PC-9 (cell line): ENCODE measurements around the gene CDCA3. TPM values are rescaled to one million over a fixed set of nuclear protein-coding genes. Genes with fewer than 3 reads are reported as not detected.

Experiments used
- BruUV-seq: library from RNA; stranded (reverse); fragments of 400-500 nt; replicated peaks from 2 replicates; lab custom pipeline; 2021; lab: Mats Ljungman, UMichigan
- CTCF ChIA-PET: fragments of 300-600 bp; sonication (Branson Sonifier 250); formaldehyde crosslinking; loops from one replicate; lab custom pipeline; 2022; ENCODE audit warnings: antibody characterized with exemption; lab: Charles Lee
- POLR2A ChIA-PET: fragments of 300-600 bp; sonication (Branson Sonifier 250); formaldehyde crosslinking; loops from one replicate; lab custom pipeline; 2022; ENCODE audit warnings: antibody characterized with exemption; ENCODE audit not compliant: unreplicated experiment; lab: Charles Lee
- DNase-seq, 2 experiments: peaks; one replicate each; pipeline versions ENCODE4 v3.0.0 to v3.0.0-alpha.2; 2015 to 2022; ENCODE audit warnings: mixed read lengths in 1 of 2
- H2AFZ ChIP-seq: fragments of 200-600 bp; sonication (generic); 2 replicates; pipeline ENCODE4 v1.8.1; 2017; ENCODE audit warnings: antibody characterized with exemption
- H3F3A ChIP-seq: fragments of 200-600 bp; sonication (generic); 2 replicates; pipeline ENCODE4 v1.8.1; 2017; ENCODE audit warnings: antibody characterized with exemption, mild to moderate bottlenecking, low read depth; ENCODE audit not compliant: insufficient read depth
- H3K27ac ChIP-seq: fragments of 200-600 bp; sonication (generic); 2 replicates; pipeline ENCODE4 v1.6.1; 2016; ENCODE audit warnings: mixed run types
- H3K27me3 ChIP-seq: fragments of 200-600 bp; sonication (generic); 2 replicates; pipeline ENCODE4 v1.6.1; 2016; ENCODE audit warnings: low read depth, mixed run types; ENCODE audit not compliant: insufficient read depth
- H3K36me3 ChIP-seq: fragments of 200-600 bp; sonication (generic); 2 replicates; pipeline ENCODE4 v1.6.1; 2016; ENCODE audit warnings: low read depth, mixed run types
- H3K4me1 ChIP-seq: fragments of 200-600 bp; sonication (generic); replicated peaks from 2 replicates; pipeline ENCODE4 v1.6.1; 2016; ENCODE audit warnings: mixed run types; ENCODE audit not compliant: insufficient read depth
- H3K4me2 ChIP-seq: fragments of 200-600 bp; sonication (generic); 2 replicates; pipeline ENCODE4 v1.6.1; 2017; ENCODE audit warnings: mixed run types
- H3K4me3 ChIP-seq: fragments of 200-600 bp; sonication (generic); 2 replicates; pipeline ENCODE4 v1.6.1; 2016; ENCODE audit warnings: mixed run types
- H3K79me2 ChIP-seq: fragments of 200-600 bp; sonication (generic); 2 replicates; pipeline ENCODE4 v1.6.1; 2017; ENCODE audit warnings: low read depth, mixed run types
- H3K9me2 ChIP-seq: fragments of 200-600 bp; sonication (generic); 2 replicates; pipeline ENCODE4 v1.8.1; 2017; ENCODE audit warnings: mild to moderate bottlenecking; ENCODE audit not compliant: insufficient read depth
- H3K9me3 ChIP-seq: fragments of 200-600 bp; sonication (generic); 2 replicates; pipeline ENCODE4 v1.8.1; 2016; ENCODE audit warnings: low read depth; ENCODE audit not compliant: insufficient read depth
- H4K20me1 ChIP-seq: fragments of 200-600 bp; sonication (generic); 2 replicates; pipeline ENCODE4 v1.8.1; 2017; ENCODE audit not compliant: insufficient read depth
- EZH2 ChIP-seq: fragments of 200-600 bp; sonication (generic); IDR thresholded peaks from 2 replicates; pipeline ENCODE4 v1.8.0; 2017; ENCODE audit warnings: antibody characterized with exemption, low read depth
- intact Hi-C: fragments of 100-400 bp; cut with micrococcal nuclease; formaldehyde crosslinking; loops from one replicate; pipeline ENCODE4 v1.10.0; 2022; ENCODE audit not compliant: unreplicated experiment
- total RNA-seq: library from RNA; stranded (reverse); gene quantifications from 2 replicates; pipeline ENCODE4 v1.2.3, GENCODE V29; 2021
- TF ChIP-seq, protein P1 (sequence below): fragments of 200-600 bp; sonication (generic); conservative IDR thresholded peaks from 2 replicates; pipeline ENCODE4 v1.6.1; 2017; ENCODE audit warnings: mixed run types, antibody characterized with exemption, mild to moderate bottlenecking, moderate library complexity

CDCA3 gene
- total RNA-seq, 1 experiment from 2014 or later = 125 TPM

DNA sequence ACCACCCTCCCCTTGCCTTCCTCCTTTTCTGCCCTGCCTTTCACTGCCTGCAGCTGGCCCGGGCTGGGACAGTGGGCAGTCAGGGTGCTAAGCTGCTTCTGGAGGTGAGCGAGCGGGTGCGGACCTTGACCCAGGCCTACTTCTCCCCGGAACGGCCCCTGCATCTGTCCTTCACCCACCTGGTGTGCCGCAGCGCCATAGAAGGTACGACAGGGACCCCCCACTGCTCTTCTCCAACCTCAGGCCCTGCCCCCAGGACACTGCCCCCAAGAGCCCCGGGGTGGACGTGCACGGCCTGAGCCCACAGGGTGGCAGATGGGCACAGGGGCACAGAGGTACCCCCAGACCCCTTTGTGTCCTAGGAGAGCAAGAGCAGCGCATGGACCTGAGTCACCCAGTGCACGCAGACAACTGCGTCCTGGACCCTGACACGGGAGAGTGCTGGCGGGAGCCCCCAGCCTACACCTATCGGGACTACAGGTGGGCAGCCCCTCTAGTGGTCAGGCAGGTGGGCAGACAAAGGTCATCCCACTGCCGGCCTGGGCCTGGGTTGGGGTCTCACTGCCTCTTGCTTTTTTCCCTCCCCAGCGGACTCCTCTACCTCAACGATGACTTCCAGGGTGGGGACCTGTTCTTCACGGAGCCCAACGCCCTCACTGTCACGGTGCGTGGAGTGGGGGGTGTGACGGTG is 13.6 kb downstream of the CDCA3 start:
- H3K27me3 ChIP-seq = peaks cover 6% of the 10 kb centered on the region; the same call in 1 of the 2 replicates
- H3K27ac ChIP-seq = no peak overlapping the region
- POLR2A ChIA-PET = no interaction called here
- no peaks in the 10 kb centered on the region for H3K79me2 ChIP-seq
- no peak overlapping the region for H3K4me2 ChIP-seq
- no peaks in the 10 kb centered on the region for H3K9me3 ChIP-seq
- DNase-seq = no peak
- no peaks in the 10 kb centered on the region for H4K20me1 ChIP-seq
- CTCF ChIA-PET = interaction anchor here (0.7 to 1.5 kb wide), 2 partner anchors 85 to 276 kb away, joined by 4 to 5 read pairs; partner anchors contain the start of gene MLF2
- H3K4me1 ChIP-seq = no peaks in the 10 kb centered on the region
- intact Hi-C loops = no loop called here
- BruUV-seq = no TSS peak
- H3K36me3 ChIP-seq = no peaks in the 10 kb centered on the region
- TF ChIP-seq EZH2 = no peak
- H3K4me3 ChIP-seq = no peak overlapping the region
- H2AFZ ChIP-seq = no peak overlapping the region
- H3F3A ChIP-seq = peaks cover 3% of the 10 kb centered on the region; the same call in 1 of the 2 replicates
- H3K9me2 ChIP-seq = no peaks in the 10 kb centered on the region

DNA sequence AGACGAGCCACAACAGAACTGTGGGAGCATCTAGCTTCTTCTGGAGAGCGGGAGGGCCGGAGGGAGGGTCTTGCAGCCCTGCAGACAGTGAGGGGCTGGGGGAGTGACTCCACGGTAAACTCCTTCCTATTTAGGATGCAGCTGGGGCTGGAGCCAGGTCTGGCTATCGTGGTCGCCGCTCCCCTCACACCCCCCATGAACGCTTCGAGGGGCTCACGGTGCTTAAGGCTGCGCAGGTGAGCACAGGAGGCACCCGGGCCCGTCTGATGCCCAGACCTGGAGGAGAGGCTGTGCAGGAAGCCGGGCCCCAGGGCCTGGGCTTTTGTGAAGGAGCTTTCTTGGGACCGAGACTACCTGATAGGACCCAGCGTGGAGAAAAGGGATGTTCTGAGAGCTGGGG is 14.2 kb downstream of the CDCA3 start:
- H3F3A ChIP-seq = peaks cover 3% of the 10 kb centered on the region; the same call in 1 of the 2 replicates
- intact Hi-C loops = no loop called here
- H3K27ac ChIP-seq = no peak overlapping the region
- no peaks in the 10 kb centered on the region for H3K36me3 ChIP-seq
- no TSS peak for BruUV-seq
- no peak overlapping the region for H3K4me3 ChIP-seq
- H3K9me2 ChIP-seq = no peaks in the 10 kb centered on the region
- no peaks in the 10 kb centered on the region for H3K9me3 ChIP-seq
- TF ChIP-seq EZH2 = no peak
- TF ChIP-seq, protein P1, sequence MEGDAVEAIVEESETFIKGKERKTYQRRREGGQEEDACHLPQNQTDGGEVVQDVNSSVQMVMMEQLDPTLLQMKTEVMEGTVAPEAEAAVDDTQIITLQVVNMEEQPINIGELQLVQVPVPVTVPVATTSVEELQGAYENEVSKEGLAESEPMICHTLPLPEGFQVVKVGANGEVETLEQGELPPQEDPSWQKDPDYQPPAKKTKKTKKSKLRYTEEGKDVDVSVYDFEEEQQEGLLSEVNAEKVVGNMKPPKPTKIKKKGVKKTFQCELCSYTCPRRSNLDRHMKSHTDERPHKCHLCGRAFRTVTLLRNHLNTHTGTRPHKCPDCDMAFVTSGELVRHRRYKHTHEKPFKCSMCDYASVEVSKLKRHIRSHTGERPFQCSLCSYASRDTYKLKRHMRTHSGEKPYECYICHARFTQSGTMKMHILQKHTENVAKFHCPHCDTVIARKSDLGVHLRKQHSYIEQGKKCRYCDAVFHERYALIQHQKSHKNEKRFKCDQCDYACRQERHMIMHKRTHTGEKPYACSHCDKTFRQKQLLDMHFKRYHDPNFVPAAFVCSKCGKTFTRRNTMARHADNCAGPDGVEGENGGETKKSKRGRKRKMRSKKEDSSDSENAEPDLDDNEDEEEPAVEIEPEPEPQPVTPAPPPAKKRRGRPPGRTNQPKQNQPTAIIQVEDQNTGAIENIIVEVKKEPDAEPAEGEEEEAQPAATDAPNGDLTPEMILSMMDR = no peak
- H4K20me1 ChIP-seq = no peaks in the 10 kb centered on the region
- no peak overlapping the region for H2AFZ ChIP-seq
- ChIA-PET POLR2A (interaction anchor here (0.6 to 0.8 kb wide), 2 partner anchors 16 to 223 kb away, joined by 4 to 9 read pairs; no protein-coding TSS in a partner anchor), CTCF (interaction anchor here (0.7 to 1.5 kb wide), 3 partner anchors 15 to 277 kb away, joined by 4 to 6 read pairs (median 5); partner anchors contain the start of genes MLF2 and USP5)
- no peak overlapping the region for H3K4me2 ChIP-seq
- no peaks in the 10 kb centered on the region for H3K4me1 ChIP-seq
- H3K79me2 ChIP-seq = no peaks in the 10 kb centered on the region
- H3K27me3 ChIP-seq = peaks cover 12% of the 10 kb centered on the region
- no peak for DNase-seq

DNA sequence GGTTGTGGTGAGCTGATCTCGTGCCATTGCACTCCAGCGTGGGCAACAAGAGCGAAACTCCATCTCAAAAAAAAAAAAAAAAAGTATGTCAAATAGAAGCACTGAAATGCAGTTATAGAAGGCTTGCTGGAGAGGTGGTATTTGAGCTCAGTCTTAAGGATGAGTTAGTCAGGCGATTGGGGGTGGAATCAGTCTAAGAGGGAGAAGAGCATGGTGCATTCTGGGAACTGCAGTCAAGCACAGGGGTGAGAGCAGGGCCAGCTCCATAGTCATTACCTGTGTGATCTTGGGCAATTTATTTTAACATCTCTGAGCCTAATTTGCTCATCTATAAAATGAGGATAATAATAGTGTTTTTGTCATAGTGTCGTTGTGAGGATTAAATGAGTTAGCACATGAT is 16.2 kb downstream of the CDCA3 start:
- TF ChIP-seq, protein P1 = no peak
- no peak for TF ChIP-seq EZH2
- Histone ChIP-seq H4K20me1 (no peaks in the 10 kb centered on the region), H3K4me3 (no peak overlapping the region), H2AFZ (no peak overlapping the region), H3F3A (peaks cover 3% of the 10 kb centered on the region; the same call in 1 of the 2 replicates), H3K36me3 (no peaks in the 10 kb centered on the region), H3K4me1 (no peaks in the 10 kb centered on the region), H3K27me3 (peaks cover 32% of the 10 kb centered on the region), H3K9me3 (no peaks in the 10 kb centered on the region), H3K27ac (no peak overlapping the region), H3K79me2 (no peaks in the 10 kb centered on the region), H3K9me2 (no peaks in the 10 kb centered on the region), H3K4me2 (no peak overlapping the region)
- intact Hi-C loops = loop anchor here (1.0 kb wide), 1 partner anchor 82 kb away; the partner anchor contains the start of gene MLF2
- ChIA-PET POLR2A (no interaction called here), CTCF (interaction anchor here (0.6 to 1.5 kb wide), 6 partner anchors 17 to 499 kb away, joined by 3 to 8 read pairs (median 4); partner anchors contain the start of gene USP5)
- DNase-seq = no peak
- BruUV-seq = no TSS peak
